ENCODE results near the gene SMPD3. TPM values are rescaled to one million over a fixed set of nuclear protein-coding genes. Genes with fewer than 3 reads are reported as not detected.

Gene SMPD3
- total and polyA plus RNA-seq, 2 of the 8 experiments (the other 6 are each of a cell fraction or from before 2014, with no cell fraction given), result 0.39 to 1.3 TPM

DNA sequence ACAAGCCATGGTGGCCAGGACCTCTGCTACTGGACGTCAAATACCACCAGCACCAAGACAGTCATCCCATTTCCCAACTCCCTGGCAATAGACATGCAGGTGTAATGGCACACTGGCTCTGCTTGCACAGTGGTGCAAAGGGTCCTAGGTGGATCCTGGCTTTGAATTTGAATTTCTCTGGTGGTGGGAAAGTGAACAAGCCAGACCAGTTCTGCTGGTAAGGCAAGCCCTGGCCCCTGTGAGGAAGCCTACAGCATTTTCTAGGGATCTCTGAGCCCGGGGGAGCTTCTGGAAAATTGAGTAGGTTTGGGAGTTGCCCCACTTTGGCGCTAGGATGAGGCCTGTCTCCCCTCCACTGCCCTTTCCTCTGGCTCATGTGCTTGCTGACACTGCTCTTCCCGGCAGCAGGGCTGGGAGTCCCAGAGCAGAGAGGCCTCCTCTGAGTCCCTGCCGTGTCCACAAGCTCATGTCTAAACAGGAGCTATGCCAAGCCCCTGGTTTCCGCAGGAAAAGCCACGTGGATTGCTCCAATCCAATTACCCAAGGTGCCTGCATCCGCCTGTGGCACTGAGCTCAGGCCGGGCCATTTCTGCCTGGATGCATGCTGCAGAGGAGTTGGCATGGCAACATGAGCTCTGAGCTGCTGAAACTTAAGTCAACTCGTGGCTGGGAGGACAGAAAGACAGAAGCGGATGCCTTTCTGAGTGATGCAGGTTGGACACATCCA, 70.5 kb downstream of the SMPD3 start (continued):
- TF ChIP-seq FOSL1 (IDR thresholded peaks at IDR 0.05; ENCODE audit: insufficient read depth, low read depth, low read length), result no peak
